Adrenal gland (tissue), 12 donors: Measurements from ENCODE around the gene PCLO. TPM values are rescaled to one million over a fixed set of nuclear protein-coding genes. Genes with fewer than 3 reads are reported as not detected.

Source experiments
- DNase-seq, 7 donors: peaks; one replicate each; pipeline ENCODE4 v3.0.0-alpha.2; 2019 to 2020
- H3K27ac ChIP-seq, 5 donors: fragments of 200-600 bp; sonication (generic) in 4 of 5; 1 replicate in 3 of 5; 2 replicates in 2 of 5; pipeline versions ENCODE4 v1.5.1 to v1.8.0; 2016 to 2020; ENCODE audit warnings: mild to moderate bottlenecking in 1 of 5
- H3K27me3 ChIP-seq: fragments of 200-600 bp; 2 replicates; pipeline ENCODE4 v1.8.0; 2021
- H3K36me3 ChIP-seq, 2 donors: fragments of 200-600 bp; replicated peaks in 1 of 2; 1 replicate in 1 of 2; 2 replicates in 1 of 2; pipeline versions ENCODE4 v1.5.1 to v1.8.0; 2018 to 2022
- H3K4me1 ChIP-seq, 2 donors: fragments of 200-600 bp; replicated peaks in 1 of 2; 1 replicate in 1 of 2; 2 replicates in 1 of 2; pipeline versions ENCODE4 v1.5.1 to v1.8.0; 2018 to 2021
- H3K4me3 ChIP-seq, 4 donors: fragments of 200-600 bp; sonication (generic) in 3 of 4; one replicate each; pipeline ENCODE4 v1.5.1; 2016 to 2018
- H3K9me3 ChIP-seq, 3 donors: fragments of 200-600 bp; sonication (generic) in 1 of 3; replicated peaks in 1 of 3; 1 replicate in 2 of 3; 2 replicates in 1 of 3; pipeline versions ENCODE4 v1.5.1 to v1.8.0; 2016 to 2021
- CTCF ChIP-seq, 6 experiments: fragments of 450-650 bp in 4 of 6; fragments of 200-600 bp in 2 of 6; sonication (generic) in 1 of 6; IDR thresholded peaks; 1 replicate in 5 of 6; 2 replicates in 1 of 6; pipeline versions ENCODE4 v1.5.1 to v1.8.0; 2016 to 2021; ENCODE audit warnings: antibody characterized with exemption in 6 of 6, mild to moderate bottlenecking in 2 of 6, moderate library complexity in 1 of 6
- POLR2A ChIP-seq, 2 donors: fragments of 450-650 bp; IDR thresholded peaks; one replicate each; pipeline ENCODE4 v1.6.1; 2017; ENCODE audit warnings: antibody characterized with exemption in 2 of 2, mild to moderate bottlenecking in 2 of 2, moderate library complexity in 1 of 2
- WGBS, 4 donors: extraction: QIAGEN DNeasy Blood & Tissue Kit in 2 of 4; methylation state at CpG; one replicate each; pipeline versions ENCODE4 v1.1.5 to v1.1.7; 2013 to 2017; 5-methylcytosine and 5-hydroxymethylcytosine counted together
- intact Hi-C, 2 donors: fragments of 100-400 bp; cut with DNase I; formaldehyde crosslinking; loops; one replicate each; pipeline versions ENCODE4 v1.14.1 to v1.15.0; 2022 to 2023
- polyA plus RNA-seq, 3 donors: library from polyadenylated mRNA; stranded (reverse); fragments of 200-250 nt in 2 of 3; fragments of 350-450 nt in 1 of 3; fragmentation: Illumina TruSeq in 1 of 3; extraction: RNeasy Lipid Tissue Mini Kit (QIAGEN cat#74804) in 1 of 3; gene quantifications; one replicate each; pipeline ENCODE4 v1.2.3, GENCODE V29; 2013 to 2014
- total RNA-seq, 9 donors: library from RNA; depleted of rRNA in 4 of 9; stranded (reverse); fragments of >200 nt in 4 of 9; fragments of 120-200 nt in 1 of 9; fragmentation: NEBNext Ultra II Directional in 1 of 9; extraction: Animal tissue kit (Norgen Biotek cat#: 25700) in 1 of 9; gene quantifications; one replicate each; pipeline versions ENCODE4 v1.1.0 to v1.2.4, GENCODE V29; 2013 to 2023
- donor health status: healthy with polysubstance abuse.
- donor health status: Bipolar disorder and iron deficiency.
- donor health status: DM: yes; HTN: yes; CAD: no.
- donor health status: DM: no; HTN: no; CAD: no.
- donor health status: DM: no; HTN: no; CAD: no.
- donor health status: DM: yes; HTN: yes; CAD: no.

PCLO gene
- total and polyA plus RNA-seq, 12 donors = 1.8 to 17.1 (median 9.6) TPM

- Histone ChIP-seq H3K27ac (no peak overlapping the region), H3K4me1 (no peaks in the 10 kb centered on the region), H3K36me3 (no peaks in the 10 kb centered on the region), H3K27me3 (no peaks in the 10 kb centered on the region), H3K4me3 (no peak overlapping the region), H3K9me3 (no peaks in the 10 kb centered on the region)
- intact Hi-C loops = no loop called here
- 55 to 70% (median 56%) methylated on average over 1 of the region's 1 CpG for WGBS, 4 donors
- no peak for TF ChIP-seq CTCF (IDR thresholded peaks at IDR 0.05)
- no peak for TF ChIP-seq POLR2A (IDR thresholded peaks at IDR 0.05)
- DNase-seq = no peak
Measured at GRCh38 chr7:82778021-82778420, 384.7 kb downstream of the PCLO start.

GRCh38 chr7:82762880-82763279 lies 399.8 kb downstream of the PCLO start:
- Histone ChIP-seq H3K4me1 (no peaks in the 10 kb centered on the region), H3K36me3 (no peaks in the 10 kb centered on the region), H3K9me3 (no peaks in the 10 kb centered on the region), H3K27ac (no peak overlapping the region), H3K4me3 (no peak overlapping the region), H3K27me3 (no peaks in the 10 kb centered on the region)
- 79 to 89% (median 84%) methylated on average over 3 of the region's 3 CpGs for WGBS, 4 donors
- TF ChIP-seq POLR2A (IDR thresholded peaks at IDR 0.05) (no peak), CTCF (IDR thresholded peaks at IDR 0.05) (no peak)
- no peak for DNase-seq
- intact Hi-C loops = no loop called here

GRCh38 chr7:82760831-82761230 lies 401.9 kb downstream of the PCLO start:
- H3K4me1 ChIP-seq = no peaks in the 10 kb centered on the region
- WGBS, 4 donors = 62 to 78% (median 73%) methylated on average over 2 of the region's 2 CpGs
- no peaks in the 10 kb centered on the region for H3K9me3 ChIP-seq
- H3K27me3 ChIP-seq = no peaks in the 10 kb centered on the region
- no peaks in the 10 kb centered on the region for H3K36me3 ChIP-seq
- TF ChIP-seq CTCF (IDR thresholded peaks at IDR 0.05) = no peak
- TF ChIP-seq POLR2A (IDR thresholded peaks at IDR 0.05) = no peak
- H3K4me3 ChIP-seq = no peak overlapping the region
- H3K27ac ChIP-seq = no peak overlapping the region
- no peak for DNase-seq
- intact Hi-C loops = no loop called here

- DNase-seq = no peak
- Histone ChIP-seq H3K4me3 (no peak overlapping the region), H3K4me1 (no peaks in the 10 kb centered on the region), H3K27me3 (no peaks in the 10 kb centered on the region), H3K27ac (no peak overlapping the region), H3K36me3 (no peaks in the 10 kb centered on the region), H3K9me3 (no peaks in the 10 kb centered on the region)
- intact Hi-C loops = no loop called here
- no peak for TF ChIP-seq POLR2A (IDR thresholded peaks at IDR 0.05)
- TF ChIP-seq CTCF (IDR thresholded peaks at IDR 0.05) = no peak
Measured at GRCh38 chr7:82760074-82760473, 402.6 kb downstream of the PCLO start.
